H7 (cell line): ENCODE results near the gene DHCR24. TPM values are rescaled to one million over a fixed set of nuclear protein-coding genes. Genes with fewer than 3 reads are reported as not detected.
"Not testable (repeated sequence)": the region's sequence is repeated elsewhere in the genome, so short reads cannot be mapped to it uniquely, and the experiment has no call there.

Experiments
- DNase-seq: peaks from one replicate; pipeline ENCODE4 v3.0.0; 2012
- H3K27me3 ChIP-seq: 2 replicates; pipeline ENCODE4 v1.6.0; 2011; ENCODE audit warnings: mild to moderate bottlenecking, low read length; ENCODE audit not compliant: control insufficient read depth, insufficient read depth
- H3K36me3 ChIP-seq: replicated peaks from 2 replicates; pipeline ENCODE4 v1.5.1; 2011; ENCODE audit warnings: low read length; ENCODE audit not compliant: control insufficient read depth, insufficient read depth
- H3K4me3 ChIP-seq: 2 replicates; pipeline ENCODE4 v1.5.1; 2011; ENCODE audit warnings: low read depth, mild to moderate bottlenecking, control low read depth, low read length, moderate library complexity; ENCODE audit not compliant: insufficient read depth
- total RNA-seq: library from RNA; depleted of rRNA; stranded (reverse); fragments of >200 nt; shearing (Covaris generic); gene quantifications from 2 replicates; pipeline ENCODE4 v1.2.3, GENCODE V29; 2014

The DHCR24 gene
- total RNA-seq, 1 experiment from 2014 or later = 349 TPM

- DNase-seq, H3K4me3 ChIP-seq, H3K36me3 ChIP-seq, H3K27me3 ChIP-seq: not testable (repeated sequence)
Measured at GRCh38 chr1:54911076-54911475, 24.1 kb upstream of the DHCR24 start.

DNA sequence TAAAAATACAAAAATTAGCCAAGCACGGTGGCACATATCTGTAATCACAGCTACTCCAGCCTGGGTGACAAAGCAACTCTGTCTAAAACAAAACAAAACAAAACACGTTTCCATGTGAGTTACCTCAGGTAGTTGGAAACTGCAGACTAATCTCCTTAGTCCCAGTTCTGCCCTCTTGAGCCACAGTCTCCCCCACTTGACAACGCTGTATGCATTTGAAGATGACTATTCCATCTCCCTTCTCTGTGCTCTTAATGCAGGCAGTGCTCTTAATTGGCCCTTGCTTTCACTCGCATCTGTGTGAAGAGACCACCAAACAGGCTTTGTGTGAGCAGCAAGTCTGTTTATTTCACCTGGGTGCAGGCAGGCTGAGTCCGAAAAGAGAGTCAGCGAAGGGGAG lies 19.6 kb upstream of the DHCR24 start:
- Histone ChIP-seq H3K36me3 (no peaks in the 10 kb centered on the region), H3K27me3 (no peaks in the 10 kb centered on the region), H3K4me3 (no peak overlapping the region)
- DNase-seq = no peak

- no peak for DNase-seq
- Histone ChIP-seq H3K4me3 (no peak overlapping the region), H3K36me3 (no peaks in the 10 kb centered on the region), H3K27me3 (no peaks in the 10 kb centered on the region)
Measured at GRCh38 chr1:54904476-54905048, 17.6 kb upstream of the DHCR24 start.

DNA sequence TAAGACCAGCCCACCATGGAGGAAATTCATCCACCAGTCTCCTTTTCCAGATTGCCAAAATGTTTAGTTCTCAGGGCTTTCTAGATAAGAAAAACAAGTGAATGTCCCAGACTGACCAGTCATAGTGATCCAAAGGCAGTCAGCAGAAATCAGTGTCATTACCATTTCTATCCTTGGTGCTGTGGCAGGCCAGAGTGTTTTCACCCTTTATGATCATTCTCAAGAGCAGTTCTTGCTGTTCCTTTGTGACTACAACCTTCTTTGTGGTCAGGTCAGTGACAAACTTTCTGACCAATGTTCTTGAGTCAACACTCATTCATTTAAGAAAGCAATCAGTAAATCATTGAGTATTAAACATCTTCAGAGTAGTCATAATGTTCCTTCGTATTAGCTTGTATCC lies 7.3 kb upstream of the DHCR24 start:
- H3K27me3 ChIP-seq = no peaks in the 10 kb centered on the region
- no peak for DNase-seq
- H3K4me3 ChIP-seq = no peak overlapping the region
- no peaks in the 10 kb centered on the region for H3K36me3 ChIP-seq

DNA sequence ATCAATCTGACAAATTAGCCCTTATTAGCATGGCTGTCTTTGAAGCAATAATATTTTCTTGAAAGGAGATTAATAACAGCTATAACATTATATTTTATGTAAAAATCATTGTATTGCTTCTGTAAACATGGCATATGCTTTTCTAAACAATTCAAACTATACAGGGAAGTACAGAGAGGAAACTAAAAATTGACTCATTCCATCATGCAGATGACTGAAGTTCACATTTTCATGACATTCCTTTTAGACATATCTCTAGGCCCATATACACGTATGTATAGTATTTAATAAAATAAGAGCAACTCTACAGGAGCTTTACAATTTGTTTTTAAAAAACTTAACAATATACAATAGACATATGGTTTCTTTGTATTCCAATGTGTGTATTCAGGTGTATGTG lies 5.6 kb upstream of the DHCR24 start:
- no peaks in the 10 kb centered on the region for H3K36me3 ChIP-seq
- DNase-seq = no peak
- no peak overlapping the region for H3K4me3 ChIP-seq
- H3K27me3 ChIP-seq = no peaks in the 10 kb centered on the region

- H3K27me3 ChIP-seq = no peaks in the 10 kb centered on the region
- H3K4me3 ChIP-seq = no peak overlapping the region
- peaks cover 11% of the 10 kb centered on the region for H3K36me3 ChIP-seq
- no peak for DNase-seq
Measured at GRCh38 chr1:54889132-54889725, 2.2 kb upstream of the DHCR24 start.

DNA sequence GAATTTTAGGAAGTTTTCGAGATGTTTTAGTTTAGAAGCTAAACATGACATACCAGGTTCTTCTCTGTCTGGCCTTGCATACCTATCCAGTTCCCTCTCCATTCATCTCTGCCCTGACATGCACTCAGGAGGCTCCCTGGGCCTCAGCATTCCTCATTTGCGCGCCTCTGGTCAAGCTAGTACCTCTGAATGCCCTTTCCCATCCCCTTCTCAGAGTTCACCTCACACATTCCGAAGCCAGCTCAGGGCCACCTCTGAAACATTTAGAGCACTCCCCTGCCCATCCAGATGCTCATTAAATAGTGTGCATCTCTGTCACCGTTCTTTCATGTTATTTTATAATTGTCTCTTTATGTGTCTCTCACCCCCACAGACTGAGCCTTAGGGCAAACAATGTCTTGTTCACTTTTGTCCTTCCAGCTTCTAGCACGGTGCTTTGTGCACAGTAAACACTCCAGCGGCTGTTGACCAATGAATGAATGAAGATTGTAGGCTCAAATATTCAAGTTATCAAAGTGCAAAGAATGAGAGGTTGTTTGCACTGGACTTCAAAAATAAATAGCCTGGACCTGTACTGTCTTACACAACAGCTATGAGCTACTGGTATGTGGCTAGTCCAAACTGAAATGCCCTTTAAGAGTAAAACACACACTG lies 1.2 kb upstream of the DHCR24 start:
- no peaks in the 10 kb centered on the region for H3K27me3 ChIP-seq
- H3K4me3 ChIP-seq = peak overlapping the region; percentile 72
- peaks cover 18% of the 10 kb centered on the region for H3K36me3 ChIP-seq
- DNase-seq = peak; percentile 55

- peaks cover 23% of the 10 kb centered on the region for H3K36me3 ChIP-seq
- peak overlapping the region; percentile 72 for H3K4me3 ChIP-seq
- DNase-seq = peak; percentile 51
- no peaks in the 10 kb centered on the region for H3K27me3 ChIP-seq
Measured at GRCh38 chr1:54887665-54888071, 673 bp upstream of the DHCR24 start.

- H3K4me3 ChIP-seq = peak overlapping the region; percentile 100
- H3K27me3 ChIP-seq = no peaks in the 10 kb centered on the region
- peak; percentile 73 for DNase-seq
- H3K36me3 ChIP-seq = peaks cover 24% of the 10 kb centered on the region
Measured at GRCh38 chr1:54885807-54886723, 930 bp downstream of the DHCR24 start.

DNA sequence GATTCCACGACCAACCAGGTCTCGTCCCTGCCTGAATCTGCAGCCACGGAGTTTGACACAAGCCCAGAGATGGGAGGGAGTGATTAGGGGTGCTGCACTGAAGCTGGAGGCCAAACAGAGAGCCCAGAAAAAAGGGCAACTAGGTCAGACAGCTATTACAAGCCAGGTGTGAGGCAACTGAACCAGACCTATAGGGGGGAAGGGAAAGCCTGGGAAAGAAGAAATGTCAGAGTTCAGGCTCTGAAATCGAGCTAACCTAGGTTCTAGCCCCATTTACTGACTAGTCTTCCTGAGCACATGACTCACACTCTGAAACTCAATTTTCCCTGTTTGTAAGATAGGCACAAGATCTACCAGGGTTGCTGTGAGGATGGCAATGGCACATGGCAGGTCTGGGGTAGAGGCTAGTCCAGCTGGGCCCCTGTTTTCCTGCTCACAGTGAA lies 1.7 kb downstream of the DHCR24 start:
- Histone ChIP-seq H3K4me3 (peak overlapping the region; percentile 100; the same call in 1 of the 2 replicates), H3K27me3 (no peaks in the 10 kb centered on the region), H3K36me3 (peaks cover 24% of the 10 kb centered on the region)
- no peak for DNase-seq

DNA sequence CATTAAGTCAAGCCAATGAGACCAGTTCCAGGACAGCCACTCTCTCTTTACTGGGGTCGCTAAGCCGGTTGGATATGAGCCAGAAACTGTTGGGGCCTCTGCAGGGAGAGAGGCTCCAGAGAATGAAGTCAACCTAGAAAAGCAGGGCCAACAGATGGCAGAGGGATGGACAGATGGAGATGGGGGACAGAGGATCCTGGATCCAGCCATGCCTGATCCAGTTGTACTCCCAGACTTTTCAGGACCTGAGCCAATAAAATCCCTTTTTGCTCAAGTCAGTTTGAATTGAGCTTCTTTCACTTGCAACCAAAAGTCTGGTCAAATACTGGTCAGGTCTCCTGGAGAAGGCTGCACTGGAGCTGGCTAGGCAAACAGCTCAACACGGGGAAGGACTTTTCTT lies 2.2 kb downstream of the DHCR24 start:
- DNase-seq = no peak
- H3K36me3 ChIP-seq = peaks cover 24% of the 10 kb centered on the region
- H3K4me3 ChIP-seq = no peak overlapping the region; the same call in 1 of the 2 replicates
- no peaks in the 10 kb centered on the region for H3K27me3 ChIP-seq

DNA sequence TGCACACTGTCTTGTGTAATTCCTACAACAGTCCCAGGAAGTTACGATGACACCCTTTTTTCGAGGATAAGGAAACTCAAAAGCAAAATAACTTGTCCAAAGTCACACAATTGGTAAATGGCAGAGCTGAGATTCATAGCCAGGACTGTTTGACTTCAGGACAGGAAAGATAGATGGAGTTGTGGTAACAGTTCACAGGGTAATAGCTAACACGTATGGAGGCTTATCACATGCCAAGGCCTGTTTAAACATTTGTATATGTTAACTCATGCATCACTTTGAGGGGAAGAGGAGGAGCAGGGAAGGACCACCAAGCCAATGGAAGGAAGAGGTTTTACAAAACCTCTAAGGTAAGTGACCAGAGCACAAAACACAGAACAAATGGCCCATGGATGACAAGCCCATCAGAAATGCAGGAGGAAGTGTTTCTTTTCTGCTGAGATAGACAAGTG lies 2.8 kb downstream of the DHCR24 start:
- Histone ChIP-seq H3K36me3 (peaks cover 24% of the 10 kb centered on the region), H3K4me3 (no peak overlapping the region), H3K27me3 (no peaks in the 10 kb centered on the region)

GRCh38 chr1:54883349-54884102 lies 3.5 kb downstream of the DHCR24 start:
- Histone ChIP-seq H3K36me3 (peaks cover 24% of the 10 kb centered on the region), H3K4me3 (no peak overlapping the region), H3K27me3 (no peaks in the 10 kb centered on the region)
- DNase-seq = no peak

More for the DNA sequence above, 2.8 kb downstream of the DHCR24 start:
- no peak for DNase-seq

DNA sequence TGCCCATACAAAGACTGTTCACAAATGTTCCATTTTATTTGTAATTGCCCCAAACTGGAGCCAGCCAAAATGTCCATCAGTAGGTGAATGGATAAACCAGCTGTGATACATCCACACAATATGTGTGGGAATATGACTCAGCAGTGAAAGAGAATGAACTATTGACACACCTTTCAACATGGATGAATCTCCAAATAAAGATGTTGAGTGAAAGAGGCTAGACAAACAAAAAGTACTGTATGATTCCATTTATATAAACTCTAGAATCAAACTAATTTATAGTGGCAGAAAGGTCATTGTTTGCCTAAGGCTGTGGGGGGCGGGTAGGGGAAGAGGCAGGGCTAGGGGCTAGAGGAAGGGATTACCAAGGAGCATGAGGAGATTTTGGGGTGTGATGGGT lies 4.5 kb downstream of the DHCR24 start:
- H3K36me3 ChIP-seq = peaks cover 26% of the 10 kb centered on the region

More for the DNA sequence above, 4.5 kb downstream of the DHCR24 start:
- no peak for DNase-seq
- Histone ChIP-seq H3K27me3 (no peaks in the 10 kb centered on the region), H3K4me3 (no peak overlapping the region)
